ENCODE results near the gene PHF1.

Gene PHF1

DNA sequence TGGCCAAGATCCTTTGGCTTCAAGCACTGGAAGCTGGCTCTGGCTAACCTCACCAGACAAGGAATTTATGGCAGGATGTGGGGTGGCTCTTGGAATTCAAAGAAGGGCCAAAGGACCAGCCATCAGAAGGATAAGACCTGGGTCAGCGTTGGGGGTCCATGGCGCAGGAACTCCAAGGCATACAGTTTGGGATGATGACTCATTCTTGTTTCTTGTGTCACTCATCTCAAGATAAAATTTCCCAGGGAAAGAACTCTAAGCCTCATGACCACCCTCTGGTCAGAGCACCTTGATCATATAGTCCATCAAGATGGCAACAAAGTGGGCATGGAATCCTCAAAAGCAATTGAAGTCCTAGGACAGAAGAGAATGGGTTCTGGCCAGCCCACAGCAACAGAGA, 48.4 kb downstream of the PHF1 start:
- no peak for DNase-seq

All from NCI-H1417 treated with DMSO at 0.1 percent for 48 hours (cell line).